ENCODE measurements around the gene CNOT11.

Gene CNOT11

GRCh38 chr2:101272045-101272784 lies 19.5 kb downstream of the CNOT11 start:
- TF ChIP-seq CTCF (conservative IDR thresholded peaks at IDR 0.05; ENCODE audit: control insufficient read depth, insufficient read depth, low read depth, low read length), result no peak
- DNase-seq (ENCODE audit: low read depth), result no peak

GRCh38 chr2:101273056-101273455 lies 20.4 kb downstream of the CNOT11 start:
- TF ChIP-seq CTCF (conservative IDR thresholded peaks at IDR 0.05; ENCODE audit: control insufficient read depth, insufficient read depth, low read depth, low read length), result no peak
- no peak overlapping the region for H3K4me3 ChIP-seq (ENCODE audit: control insufficient read depth, low read depth, low read length)
- DNase-seq (ENCODE audit: low read depth), result no peak

More at GRCh38 chr2:101272045-101272784, 19.5 kb downstream of the CNOT11 start:
- no peak overlapping the region for H3K4me3 ChIP-seq (ENCODE audit: control insufficient read depth, low read depth, low read length)

GRCh38 chr2:101274142-101274541 lies 21.5 kb downstream of the CNOT11 start:
- DNase-seq (ENCODE audit: low read depth), result no peak
- TF ChIP-seq CTCF (conservative IDR thresholded peaks at IDR 0.05; ENCODE audit: control insufficient read depth, insufficient read depth, low read depth, low read length), result no peak
- H3K4me3 ChIP-seq (ENCODE audit: control insufficient read depth, low read depth, low read length), result no peak overlapping the region

- TF ChIP-seq CTCF (conservative IDR thresholded peaks at IDR 0.05; ENCODE audit: control insufficient read depth, insufficient read depth, low read depth, low read length), result peak; percentile 12
- peak; percentile 40 for DNase-seq (ENCODE audit: low read depth)
- no peak overlapping the region for H3K4me3 ChIP-seq (ENCODE audit: control insufficient read depth, low read depth, low read length)
These were observed 24.4 kb downstream of the CNOT11 start for GRCh38 chr2:101277111-101277510.

- DNase-seq (ENCODE audit: low read depth), result no peak
- H3K4me3 ChIP-seq (ENCODE audit: control insufficient read depth, low read depth, low read length), result no peak overlapping the region
- no peak for TF ChIP-seq CTCF (conservative IDR thresholded peaks at IDR 0.05; ENCODE audit: control insufficient read depth, insufficient read depth, low read depth, low read length)
These were observed 26.2 kb downstream of the CNOT11 start for GRCh38 chr2:101278925-101279324.

GRCh38 chr2:101281482-101281881 lies 28.8 kb downstream of the CNOT11 start:
- no peak for DNase-seq (ENCODE audit: low read depth)
- TF ChIP-seq CTCF (conservative IDR thresholded peaks at IDR 0.05; ENCODE audit: control insufficient read depth, insufficient read depth, low read depth, low read length), result no peak
- no peak overlapping the region for H3K4me3 ChIP-seq (ENCODE audit: control insufficient read depth, low read depth, low read length)

Data from fibroblast of mammary gland (primary cell).